ENCODE results near the gene GDPGP1. TPM values are rescaled to one million over a fixed set of nuclear protein-coding genes. Genes with fewer than 3 reads are reported as not detected.

GDPGP1 gene
- total and polyA plus RNA-seq, 9 of the 15 experiments (the other 6 are each of a cell fraction or from before 2014, with no cell fraction given), result 0.78 to 6.1 (median 2.8) TPM

- no peak for TF ChIP-seq IRF9 (tag; IDR thresholded peaks at IDR 0.05)
- no peak for TF ChIP-seq TBL1XR1 (IDR thresholded peaks at IDR 0.05; ENCODE audit: low read length in 2 of 2)
- TF ChIP-seq ZNF696 (CRISPR knock-in tag; conservative IDR thresholded peaks at IDR 0.05), result no peak
- peak; percentile 68 for TF ChIP-seq CC2D1A (IDR thresholded peaks at IDR 0.05)
- TF ChIP-seq JUNB (CRISPR knock-in tag; conservative IDR thresholded peaks at IDR 0.05), result no peak
- TF ChIP-seq PREB (CRISPR knock-in tag; IDR thresholded peaks at IDR 0.05), result no peak
- no peak for TF ChIP-seq MBD1 (CRISPR knock-in tag; IDR thresholded peaks at IDR 0.05)
- TF ChIP-seq MED1 (CRISPR knock-in tag; IDR thresholded peaks at IDR 0.05; ENCODE audit: borderline replicate concordance), result no peak
- TF ChIP-seq ZNF398 (CRISPR knock-in tag; IDR thresholded peaks at IDR 0.05), result no peak
- TF ChIP-seq LEF1 (IDR thresholded peaks at IDR 0.05), result no peak
- no peak for TF ChIP-seq ZNF311 (CRISPR knock-in tag; IDR thresholded peaks at IDR 0.05)
Measured at GRCh38 chr15:90286678-90287077, 52.7 kb downstream of the GDPGP1 start (continued).

All from K562 (cell line).